ENCODE measurements around the gene FRYL. TPM values are rescaled to one million over a fixed set of nuclear protein-coding genes. Genes with fewer than 3 reads are reported as not detected.

The FRYL gene
- total RNA-seq, 1 donor from 2014 or later = 190 TPM

DNA sequence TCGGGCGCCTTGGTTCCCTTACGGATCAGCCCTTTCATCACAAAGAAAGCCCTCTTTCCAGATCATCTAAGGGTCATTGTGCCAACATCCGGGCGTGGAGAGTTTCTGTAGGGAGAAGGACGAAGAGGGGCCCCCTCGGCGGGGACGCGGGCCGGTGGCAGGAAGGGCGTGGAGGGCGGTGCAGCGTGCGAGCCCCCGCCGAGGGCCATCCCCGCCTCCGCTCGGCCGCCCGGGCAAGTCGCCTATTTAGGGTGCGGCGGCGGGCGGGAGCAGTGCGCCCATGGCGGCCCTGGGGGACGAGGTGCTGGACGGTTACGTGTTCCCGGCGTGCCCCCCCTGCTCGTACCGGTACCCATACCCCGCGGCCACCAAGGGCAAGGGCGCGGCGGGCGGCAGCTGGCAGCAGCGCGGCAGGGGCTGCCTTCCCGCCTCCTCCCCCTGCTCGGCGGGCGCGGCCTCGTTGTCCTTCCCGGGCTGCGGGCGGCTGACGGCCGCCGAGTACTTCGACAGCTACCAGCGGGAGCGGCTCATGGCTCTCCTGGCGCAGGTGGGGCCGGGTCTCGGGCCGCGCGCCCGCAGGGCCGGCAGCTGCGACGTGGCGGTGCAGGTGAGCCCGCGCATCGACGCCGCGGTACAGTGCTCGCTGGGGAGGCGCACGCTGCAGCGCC is 289.9 kb downstream of the FRYL start, which contains the start of gene ZAR1:
ZAR1 (plus strand) TSS at position 241 of the 668 bp plus-strand sequence; CDS start at position 281, 40 bp downstream.
- peak; percentile 29 for DNase-seq
- TF ChIP-seq, protein P1, sequence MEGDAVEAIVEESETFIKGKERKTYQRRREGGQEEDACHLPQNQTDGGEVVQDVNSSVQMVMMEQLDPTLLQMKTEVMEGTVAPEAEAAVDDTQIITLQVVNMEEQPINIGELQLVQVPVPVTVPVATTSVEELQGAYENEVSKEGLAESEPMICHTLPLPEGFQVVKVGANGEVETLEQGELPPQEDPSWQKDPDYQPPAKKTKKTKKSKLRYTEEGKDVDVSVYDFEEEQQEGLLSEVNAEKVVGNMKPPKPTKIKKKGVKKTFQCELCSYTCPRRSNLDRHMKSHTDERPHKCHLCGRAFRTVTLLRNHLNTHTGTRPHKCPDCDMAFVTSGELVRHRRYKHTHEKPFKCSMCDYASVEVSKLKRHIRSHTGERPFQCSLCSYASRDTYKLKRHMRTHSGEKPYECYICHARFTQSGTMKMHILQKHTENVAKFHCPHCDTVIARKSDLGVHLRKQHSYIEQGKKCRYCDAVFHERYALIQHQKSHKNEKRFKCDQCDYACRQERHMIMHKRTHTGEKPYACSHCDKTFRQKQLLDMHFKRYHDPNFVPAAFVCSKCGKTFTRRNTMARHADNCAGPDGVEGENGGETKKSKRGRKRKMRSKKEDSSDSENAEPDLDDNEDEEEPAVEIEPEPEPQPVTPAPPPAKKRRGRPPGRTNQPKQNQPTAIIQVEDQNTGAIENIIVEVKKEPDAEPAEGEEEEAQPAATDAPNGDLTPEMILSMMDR (IDR thresholded peaks at IDR 0.05; ENCODE audit: partially characterized antibody, unreplicated experiment) = no peak
- peaks cover 10% of the 10 kb centered on the region for H3K36me3 Mint-ChIP-seq (ENCODE audit: unreplicated experiment)
- H3K27ac Mint-ChIP-seq (ENCODE audit: unreplicated experiment) = no peak within 1 kb of the TSS
- peaks cover 14% of the 10 kb centered on the region for H3K27me3 Mint-ChIP-seq (ENCODE audit: unreplicated experiment)
- H3K9me3 Mint-ChIP-seq (ENCODE audit: unreplicated experiment) = peaks cover 2% of the 10 kb centered on the region
- H3K4me3 Mint-ChIP-seq (ENCODE audit: unreplicated experiment) = peak within 1 kb of the TSS; percentile 74
- H3K4me1 Mint-ChIP-seq (ENCODE audit: low read depth, unreplicated experiment) = peaks cover 7% of the 10 kb centered on the region

DNA sequence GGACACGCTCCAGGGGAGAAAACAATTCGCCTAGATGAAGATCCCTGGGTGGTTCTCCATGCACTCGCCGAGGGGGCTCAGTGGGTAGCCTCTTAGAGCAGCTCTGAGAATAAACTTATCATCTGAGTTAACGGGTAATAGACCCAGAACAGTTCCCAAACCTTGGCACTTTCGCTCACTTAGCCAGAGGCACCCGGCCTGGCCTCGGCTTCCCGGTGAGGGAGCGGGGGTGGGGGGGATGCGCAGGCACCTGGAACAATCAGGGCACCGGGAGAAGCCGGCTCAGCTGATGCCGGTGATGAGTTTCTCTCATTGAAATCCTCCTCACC is 290.4 kb downstream of the FRYL start:
- TF ChIP-seq, protein P1 (IDR thresholded peaks at IDR 0.05; ENCODE audit: partially characterized antibody, unreplicated experiment) = no peak
- H3K4me3 Mint-ChIP-seq (ENCODE audit: unreplicated experiment) = peak overlapping the region; percentile 74
- peaks cover 7% of the 10 kb centered on the region for H3K4me1 Mint-ChIP-seq (ENCODE audit: low read depth, unreplicated experiment)
- no peak overlapping the region for H3K27ac Mint-ChIP-seq (ENCODE audit: unreplicated experiment)
- peaks cover 19% of the 10 kb centered on the region for H3K27me3 Mint-ChIP-seq (ENCODE audit: unreplicated experiment)
- H3K36me3 Mint-ChIP-seq (ENCODE audit: unreplicated experiment) = peaks cover 14% of the 10 kb centered on the region
- DNase-seq = no peak
- H3K9me3 Mint-ChIP-seq (ENCODE audit: unreplicated experiment) = peaks cover 2% of the 10 kb centered on the region

DNA sequence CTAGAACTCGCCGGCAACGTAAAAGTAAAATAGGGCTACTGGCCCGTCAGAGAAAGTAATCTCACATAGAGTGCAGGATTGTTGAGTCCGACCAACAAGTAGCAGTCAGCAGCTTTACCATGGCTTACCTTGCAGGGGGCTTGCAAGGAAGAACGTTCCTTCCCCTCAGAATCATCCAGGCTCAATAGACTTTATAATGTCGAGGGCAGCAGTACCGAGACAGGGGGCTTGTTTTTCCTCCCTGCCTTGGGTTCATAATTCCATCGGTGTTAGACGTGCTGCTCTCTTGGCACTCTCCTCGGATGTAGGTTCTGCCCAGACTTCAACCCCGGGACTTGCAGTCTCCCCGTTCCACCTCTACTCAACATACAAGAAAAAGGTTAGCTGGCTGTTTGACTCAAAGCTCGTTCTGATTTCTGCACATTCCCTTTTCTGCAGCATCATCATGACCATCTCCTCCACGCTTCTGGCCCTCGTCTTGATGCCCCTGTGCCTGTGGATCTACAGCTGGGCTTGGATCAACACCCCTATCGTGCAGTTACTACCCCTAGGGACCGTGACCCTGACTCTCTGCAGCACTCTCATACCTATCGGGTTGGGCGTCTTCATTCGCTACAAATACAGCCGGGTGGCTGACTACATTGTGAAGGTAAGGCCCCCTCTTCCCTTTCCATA is 295.4 kb downstream of the FRYL start:
- no peak for DNase-seq
- Mint-ChIP-seq H3K27ac (ENCODE audit: unreplicated experiment) (no peak overlapping the region), H3K4me1 (ENCODE audit: low read depth, unreplicated experiment) (no peaks in the 10 kb centered on the region), H3K36me3 (ENCODE audit: unreplicated experiment) (peaks cover 18% of the 10 kb centered on the region), H3K27me3 (ENCODE audit: unreplicated experiment) (peaks cover 26% of the 10 kb centered on the region), H3K4me3 (ENCODE audit: unreplicated experiment) (peak overlapping the region; percentile 78), H3K9me3 (ENCODE audit: unreplicated experiment) (peaks cover 3% of the 10 kb centered on the region)
- TF ChIP-seq, protein P1 (IDR thresholded peaks at IDR 0.05; ENCODE audit: partially characterized antibody, unreplicated experiment) = no peak

DNA sequence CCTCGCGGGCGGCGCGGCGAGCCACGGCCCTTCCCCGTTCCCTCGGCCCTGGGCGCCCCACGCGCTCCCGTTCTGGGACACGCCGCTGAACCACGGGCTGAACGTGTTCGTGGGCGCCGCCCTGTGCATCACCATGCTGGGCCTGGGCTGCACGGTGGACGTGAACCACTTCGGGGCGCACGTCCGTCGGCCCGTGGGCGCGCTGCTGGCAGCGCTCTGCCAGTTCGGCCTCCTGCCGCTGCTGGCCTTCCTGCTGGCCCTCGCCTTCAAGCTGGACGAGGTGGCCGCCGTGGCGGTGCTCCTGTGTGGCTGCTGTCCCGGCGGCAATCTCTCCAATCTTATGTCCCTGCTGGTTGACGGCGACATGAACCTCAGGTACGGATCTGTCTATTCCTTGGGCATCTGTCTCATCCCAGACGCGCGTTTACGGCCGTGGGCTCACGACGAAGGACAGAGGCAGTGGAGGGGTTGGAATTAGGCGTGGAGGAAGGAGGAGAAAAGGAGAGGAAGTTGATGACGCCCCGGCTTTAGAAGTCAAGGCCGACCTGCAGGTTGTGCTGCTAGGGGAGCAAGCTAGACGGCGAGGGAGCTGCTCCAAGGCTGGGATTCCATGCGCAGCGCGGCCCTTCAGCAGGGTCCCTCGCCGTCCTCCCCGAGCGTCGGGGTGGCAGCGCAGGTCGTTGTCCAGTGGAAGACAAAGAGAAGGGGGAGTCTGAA is 296.1 kb downstream of the FRYL start:
- peak; percentile 23 for DNase-seq
- H3K36me3 Mint-ChIP-seq (ENCODE audit: unreplicated experiment) = peaks cover 18% of the 10 kb centered on the region
- H3K9me3 Mint-ChIP-seq (ENCODE audit: unreplicated experiment) = peaks cover 3% of the 10 kb centered on the region
- TF ChIP-seq, protein P1 (IDR thresholded peaks at IDR 0.05; ENCODE audit: partially characterized antibody, unreplicated experiment) = no peak
- H3K4me1 Mint-ChIP-seq (ENCODE audit: low read depth, unreplicated experiment) = no peaks in the 10 kb centered on the region
- peak overlapping the region; percentile 30 for H3K27ac Mint-ChIP-seq (ENCODE audit: unreplicated experiment)
- peak overlapping the region; percentile 78 for H3K4me3 Mint-ChIP-seq (ENCODE audit: unreplicated experiment)
- H3K27me3 Mint-ChIP-seq (ENCODE audit: unreplicated experiment) = peaks cover 22% of the 10 kb centered on the region

All from glutamatergic neuron (in vitro differentiated cells).